ENCODE measurements around the gene GPX4.
"Not testable (repeated sequence)": the region's sequence is repeated elsewhere in the genome, so short reads cannot be mapped to it uniquely, and the experiment has no call there.

Gene GPX4

DNA sequence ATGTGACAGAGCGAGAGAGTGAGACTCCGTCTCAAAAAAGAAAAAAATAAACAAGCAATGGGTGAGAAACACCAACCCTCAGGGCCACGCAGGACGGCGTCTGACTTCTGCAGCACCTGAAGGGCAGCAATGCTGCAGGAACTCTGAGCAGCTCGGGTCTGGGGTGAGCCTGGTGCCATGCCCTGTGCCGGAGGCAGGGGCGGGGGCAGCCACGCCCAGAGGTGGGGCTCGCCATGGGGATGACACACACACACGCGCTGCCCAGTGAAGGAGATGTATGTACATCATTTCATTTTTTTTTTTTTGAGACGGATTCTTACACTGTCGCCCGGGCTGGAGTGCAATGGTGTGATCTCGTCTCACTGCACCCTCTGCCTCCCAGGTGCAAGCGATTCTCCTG lies 24.3 kb downstream of the GPX4 start:
- H3K4me3 ChIP-seq (ENCODE audit: low read depth, low read length): no peak overlapping the region
- DNase-seq (ENCODE audit: low read depth): no peak
- TF ChIP-seq, protein P1, sequence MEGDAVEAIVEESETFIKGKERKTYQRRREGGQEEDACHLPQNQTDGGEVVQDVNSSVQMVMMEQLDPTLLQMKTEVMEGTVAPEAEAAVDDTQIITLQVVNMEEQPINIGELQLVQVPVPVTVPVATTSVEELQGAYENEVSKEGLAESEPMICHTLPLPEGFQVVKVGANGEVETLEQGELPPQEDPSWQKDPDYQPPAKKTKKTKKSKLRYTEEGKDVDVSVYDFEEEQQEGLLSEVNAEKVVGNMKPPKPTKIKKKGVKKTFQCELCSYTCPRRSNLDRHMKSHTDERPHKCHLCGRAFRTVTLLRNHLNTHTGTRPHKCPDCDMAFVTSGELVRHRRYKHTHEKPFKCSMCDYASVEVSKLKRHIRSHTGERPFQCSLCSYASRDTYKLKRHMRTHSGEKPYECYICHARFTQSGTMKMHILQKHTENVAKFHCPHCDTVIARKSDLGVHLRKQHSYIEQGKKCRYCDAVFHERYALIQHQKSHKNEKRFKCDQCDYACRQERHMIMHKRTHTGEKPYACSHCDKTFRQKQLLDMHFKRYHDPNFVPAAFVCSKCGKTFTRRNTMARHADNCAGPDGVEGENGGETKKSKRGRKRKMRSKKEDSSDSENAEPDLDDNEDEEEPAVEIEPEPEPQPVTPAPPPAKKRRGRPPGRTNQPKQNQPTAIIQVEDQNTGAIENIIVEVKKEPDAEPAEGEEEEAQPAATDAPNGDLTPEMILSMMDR (IDR thresholded peaks at IDR 0.05; ENCODE audit: low read depth, low read length, missing control alignments): no peak

DNA sequence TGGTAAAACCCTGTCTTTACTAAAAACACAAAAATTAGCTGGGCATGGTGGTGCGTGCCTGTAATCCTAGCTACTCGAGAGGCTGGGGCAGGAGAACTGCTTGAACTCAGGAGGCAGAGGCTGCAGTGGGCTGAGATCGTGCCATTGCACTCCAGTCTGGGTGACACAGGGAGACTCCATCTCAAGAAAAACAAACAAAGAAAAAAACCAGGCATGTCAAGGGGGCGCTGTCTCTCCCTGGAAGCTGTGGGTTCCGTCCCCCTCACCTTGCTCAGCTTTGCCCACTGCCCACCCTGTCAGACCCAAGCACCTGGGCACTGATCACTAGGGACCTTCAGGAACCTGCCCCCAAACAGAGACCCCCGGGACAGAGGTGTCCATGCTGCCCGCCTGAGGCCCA lies 25.3 kb downstream of the GPX4 start:
- H3K4me3 ChIP-seq (ENCODE audit: low read depth, low read length); DNase-seq (ENCODE audit: low read depth): not testable (repeated sequence)

DNA sequence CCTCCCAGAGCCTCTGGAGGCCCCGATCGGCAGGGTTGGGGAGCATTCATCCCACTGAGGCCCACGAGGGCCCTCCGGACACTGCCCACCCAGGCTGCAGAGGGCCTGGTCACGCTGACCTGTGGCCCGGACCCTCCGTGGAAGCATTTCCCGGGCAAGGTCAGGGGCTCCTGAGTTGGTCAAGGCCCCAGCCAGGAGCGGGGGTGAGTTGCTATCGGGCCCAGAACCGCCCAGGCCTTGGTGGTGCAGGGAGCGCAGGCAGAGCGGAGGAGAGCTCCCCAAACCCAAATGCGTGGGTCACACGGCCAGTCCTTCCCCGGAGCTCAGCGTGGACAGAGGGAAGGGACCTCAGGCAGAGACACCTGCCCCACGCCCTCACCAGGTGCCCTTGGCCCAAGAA lies 25.7 kb downstream of the GPX4 start:
- TF ChIP-seq, protein P1 (IDR thresholded peaks at IDR 0.05; ENCODE audit: low read depth, low read length, missing control alignments): no peak
- DNase-seq (ENCODE audit: low read depth): no peak
- H3K4me3 ChIP-seq (ENCODE audit: low read depth, low read length): no peak overlapping the region

DNA sequence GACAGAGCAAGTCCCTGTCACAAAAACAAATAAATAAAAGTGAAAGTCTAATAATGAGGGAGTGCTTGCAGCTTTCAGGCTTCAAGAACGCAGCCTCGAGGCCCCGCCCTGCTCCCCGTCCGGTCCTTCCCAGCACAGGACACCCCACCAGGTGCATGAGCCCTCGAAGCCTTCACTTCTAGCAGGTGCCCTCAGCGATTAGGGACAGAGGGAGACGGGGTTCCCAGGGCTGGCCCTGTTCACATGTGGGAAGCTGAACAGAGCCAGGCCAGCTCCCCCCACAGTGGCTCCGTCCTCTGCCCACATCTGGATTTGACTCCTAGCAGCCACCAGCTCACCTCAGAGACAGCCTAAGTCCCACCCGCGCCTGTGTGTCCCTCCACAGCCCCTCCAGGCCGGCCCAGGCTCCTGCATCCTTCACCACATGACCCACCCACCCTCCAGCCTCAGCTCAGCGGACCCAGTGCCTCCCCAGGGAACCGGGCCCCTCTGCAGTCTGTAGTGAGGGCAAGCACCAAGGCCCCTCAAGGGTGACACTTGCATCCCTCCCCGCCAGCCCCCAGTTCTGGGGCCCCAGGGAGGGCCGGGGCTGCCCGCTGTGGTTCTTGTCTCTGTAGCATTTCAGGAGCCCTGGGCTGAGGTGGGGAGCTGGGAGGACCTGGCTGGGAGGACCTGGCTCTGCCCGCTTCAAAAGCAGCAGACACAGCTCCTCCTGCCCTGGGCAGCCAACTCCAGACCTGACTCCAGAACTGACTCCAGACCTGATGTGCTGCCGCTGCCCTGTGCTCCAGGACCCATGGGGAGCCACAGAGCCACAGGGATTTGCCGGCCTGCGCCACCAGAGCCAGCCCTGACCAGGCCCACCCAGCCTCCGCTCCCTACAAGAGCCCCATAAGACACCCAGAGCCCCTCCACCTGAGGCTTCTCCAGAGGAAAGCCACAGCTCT lies 27.2 kb downstream of the GPX4 start:
- TF ChIP-seq, protein P1 (IDR thresholded peaks at IDR 0.05; ENCODE audit: low read depth, low read length, missing control alignments): no peak
- DNase-seq (ENCODE audit: low read depth): no peak
- peak overlapping the region; percentile 66 for H3K4me3 ChIP-seq (ENCODE audit: low read depth, low read length)

DNA sequence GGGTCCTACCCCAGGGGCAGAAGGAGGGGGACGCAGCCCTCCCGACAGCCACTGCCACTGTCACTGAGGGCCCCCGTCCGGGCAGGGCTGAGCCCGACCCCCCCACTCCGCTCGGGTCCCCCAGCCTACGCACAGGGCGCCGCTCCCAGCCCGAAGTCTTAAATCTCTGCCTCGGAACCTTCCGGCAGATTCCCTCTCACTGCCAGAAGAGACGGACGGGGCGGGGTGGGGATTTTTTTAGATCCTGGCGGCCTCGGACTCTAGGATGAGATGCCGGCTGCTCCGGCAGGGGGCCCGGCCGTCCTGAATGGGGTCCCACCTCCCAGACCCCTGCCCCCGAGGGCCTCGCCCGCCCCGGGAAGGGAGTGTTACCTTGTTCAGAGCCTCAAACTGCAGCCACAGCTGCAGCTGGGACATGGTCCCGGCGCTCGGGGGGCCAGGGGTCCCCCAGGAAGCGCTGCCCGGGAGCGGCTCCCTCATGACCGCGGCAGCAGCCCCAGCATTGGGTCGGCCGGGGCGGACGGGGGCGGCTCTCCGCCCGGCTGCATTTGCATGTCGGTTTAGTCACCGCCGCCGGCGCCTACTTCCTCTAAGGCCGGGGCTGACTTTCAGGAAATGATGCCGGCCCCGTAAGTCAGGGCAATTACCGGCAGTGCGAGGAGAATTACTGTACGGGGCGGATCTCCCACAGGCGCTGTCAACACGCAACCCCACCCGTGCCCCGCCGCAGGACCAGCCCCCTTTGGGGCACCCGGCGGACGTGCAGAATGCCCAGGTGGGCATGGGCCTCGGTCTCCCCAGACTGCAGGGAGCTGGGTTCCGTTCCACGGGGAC lies 28.1 kb downstream of the GPX4 start:
- peak; percentile 60 for DNase-seq (ENCODE audit: low read depth)
- TF ChIP-seq, protein P1 (IDR thresholded peaks at IDR 0.05; ENCODE audit: low read depth, low read length, missing control alignments): peak; percentile 3
- H3K4me3 ChIP-seq (ENCODE audit: low read depth, low read length): peak overlapping the region; percentile 66

DNA sequence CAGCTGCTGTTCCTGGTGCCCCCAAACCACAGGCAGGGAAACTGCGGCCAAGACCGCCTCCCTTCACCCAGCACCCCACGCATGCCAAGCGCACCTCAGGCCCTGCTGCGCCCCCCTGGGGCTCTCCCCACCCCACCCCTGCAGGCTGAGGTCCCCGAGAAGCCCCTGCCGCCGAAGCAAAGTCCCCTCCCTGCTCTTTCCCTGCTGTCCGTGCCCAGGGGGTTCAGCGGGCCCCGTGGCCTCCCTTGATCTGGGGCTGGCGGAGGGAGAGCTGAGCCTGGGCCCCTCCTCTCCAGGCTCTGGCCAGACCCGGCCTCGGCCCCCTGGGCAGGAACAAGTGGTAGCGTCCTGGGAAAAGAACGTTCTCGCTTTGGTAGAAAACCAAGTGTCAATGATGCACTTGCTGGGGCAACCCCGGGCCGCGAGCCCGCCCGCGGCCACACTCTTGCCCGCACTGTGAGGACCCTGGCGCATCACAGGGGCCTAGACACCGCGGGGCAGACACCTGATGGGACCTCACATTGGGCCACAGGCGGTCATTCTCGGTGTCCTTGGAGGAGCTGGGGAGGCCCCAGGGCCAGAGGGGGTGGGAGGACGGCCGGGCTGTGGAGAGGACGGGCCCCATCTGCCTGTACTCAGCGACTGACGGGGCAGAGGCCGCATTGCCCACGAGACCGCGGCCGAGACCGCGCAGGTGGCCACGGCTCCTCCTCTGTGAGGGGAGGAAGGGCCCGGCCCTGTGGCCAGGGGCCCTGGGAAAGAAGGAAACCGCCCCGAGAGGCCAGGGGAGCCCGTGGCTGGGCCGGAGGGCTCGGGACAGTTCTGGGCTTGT lies 29.0 kb downstream of the GPX4 start:
- TF ChIP-seq, protein P1 (IDR thresholded peaks at IDR 0.05; ENCODE audit: low read depth, low read length, missing control alignments): no peak
- no peak for DNase-seq (ENCODE audit: low read depth)
- H3K4me3 ChIP-seq (ENCODE audit: low read depth, low read length): peak overlapping the region; percentile 66
